Panc1 (cell line): ENCODE data around the gene KDM2B.

Experiments
- POLR2AphosphoS5 ChIP-seq: IDR thresholded peaks from 2 replicates; pipeline ENCODE4 v1.6.1; 2012; ENCODE audit warnings: mild to moderate bottlenecking, low read depth, low read length, moderate library complexity
- TCF7L2 ChIP-seq: IDR thresholded peaks from 2 replicates; pipeline ENCODE4 v1.6.1; 2011; ENCODE audit warnings: mild to moderate bottlenecking, low read depth, low read length, inconsistent platforms
- TF ChIP-seq, protein P1 (sequence below): fragments of 450-650 bp; IDR thresholded peaks from 2 replicates; pipeline ENCODE4 v1.5.1; 2017; ENCODE audit warnings: mild to moderate bottlenecking
- TF ChIP-seq, protein P2 (sequence below), 2 experiments: IDR thresholded peaks; 2 replicates each; pipeline ENCODE4 v1.6.1; 2011 to 2012; ENCODE audit warnings: low read depth in 2 of 2, control low read depth in 1 of 2, low read length in 1 of 2, mild to moderate bottlenecking in 1 of 2, moderate library complexity in 1 of 2; ENCODE audit not compliant: insufficient read depth in 1 of 2

DNA sequence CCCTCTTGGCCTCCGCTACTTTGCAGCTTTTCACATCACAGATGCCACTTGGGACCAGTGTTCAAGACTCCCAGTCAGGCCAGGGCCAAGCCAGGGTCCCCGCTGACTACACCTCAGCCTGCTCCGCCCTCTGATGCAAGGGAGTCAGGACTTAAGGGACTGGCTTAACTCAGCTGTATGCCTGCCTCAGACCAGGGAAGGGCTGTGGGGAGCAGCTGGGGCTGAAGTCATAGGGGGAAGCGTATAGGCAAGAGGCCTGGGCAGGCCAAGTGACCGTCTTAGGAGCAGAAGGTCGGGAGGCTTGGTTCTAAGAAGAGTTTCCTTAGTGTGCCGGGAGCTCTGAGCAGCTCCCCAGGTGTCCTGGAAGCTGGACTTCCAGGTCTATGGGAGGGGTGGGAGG is 21.9 kb downstream of the KDM2B start:
- TF ChIP-seq, protein P1, sequence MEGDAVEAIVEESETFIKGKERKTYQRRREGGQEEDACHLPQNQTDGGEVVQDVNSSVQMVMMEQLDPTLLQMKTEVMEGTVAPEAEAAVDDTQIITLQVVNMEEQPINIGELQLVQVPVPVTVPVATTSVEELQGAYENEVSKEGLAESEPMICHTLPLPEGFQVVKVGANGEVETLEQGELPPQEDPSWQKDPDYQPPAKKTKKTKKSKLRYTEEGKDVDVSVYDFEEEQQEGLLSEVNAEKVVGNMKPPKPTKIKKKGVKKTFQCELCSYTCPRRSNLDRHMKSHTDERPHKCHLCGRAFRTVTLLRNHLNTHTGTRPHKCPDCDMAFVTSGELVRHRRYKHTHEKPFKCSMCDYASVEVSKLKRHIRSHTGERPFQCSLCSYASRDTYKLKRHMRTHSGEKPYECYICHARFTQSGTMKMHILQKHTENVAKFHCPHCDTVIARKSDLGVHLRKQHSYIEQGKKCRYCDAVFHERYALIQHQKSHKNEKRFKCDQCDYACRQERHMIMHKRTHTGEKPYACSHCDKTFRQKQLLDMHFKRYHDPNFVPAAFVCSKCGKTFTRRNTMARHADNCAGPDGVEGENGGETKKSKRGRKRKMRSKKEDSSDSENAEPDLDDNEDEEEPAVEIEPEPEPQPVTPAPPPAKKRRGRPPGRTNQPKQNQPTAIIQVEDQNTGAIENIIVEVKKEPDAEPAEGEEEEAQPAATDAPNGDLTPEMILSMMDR = no peak
- TF ChIP-seq TCF7L2 = no peak
- TF ChIP-seq POLR2AphosphoS5 = no peak
- TF ChIP-seq, protein P2, sequence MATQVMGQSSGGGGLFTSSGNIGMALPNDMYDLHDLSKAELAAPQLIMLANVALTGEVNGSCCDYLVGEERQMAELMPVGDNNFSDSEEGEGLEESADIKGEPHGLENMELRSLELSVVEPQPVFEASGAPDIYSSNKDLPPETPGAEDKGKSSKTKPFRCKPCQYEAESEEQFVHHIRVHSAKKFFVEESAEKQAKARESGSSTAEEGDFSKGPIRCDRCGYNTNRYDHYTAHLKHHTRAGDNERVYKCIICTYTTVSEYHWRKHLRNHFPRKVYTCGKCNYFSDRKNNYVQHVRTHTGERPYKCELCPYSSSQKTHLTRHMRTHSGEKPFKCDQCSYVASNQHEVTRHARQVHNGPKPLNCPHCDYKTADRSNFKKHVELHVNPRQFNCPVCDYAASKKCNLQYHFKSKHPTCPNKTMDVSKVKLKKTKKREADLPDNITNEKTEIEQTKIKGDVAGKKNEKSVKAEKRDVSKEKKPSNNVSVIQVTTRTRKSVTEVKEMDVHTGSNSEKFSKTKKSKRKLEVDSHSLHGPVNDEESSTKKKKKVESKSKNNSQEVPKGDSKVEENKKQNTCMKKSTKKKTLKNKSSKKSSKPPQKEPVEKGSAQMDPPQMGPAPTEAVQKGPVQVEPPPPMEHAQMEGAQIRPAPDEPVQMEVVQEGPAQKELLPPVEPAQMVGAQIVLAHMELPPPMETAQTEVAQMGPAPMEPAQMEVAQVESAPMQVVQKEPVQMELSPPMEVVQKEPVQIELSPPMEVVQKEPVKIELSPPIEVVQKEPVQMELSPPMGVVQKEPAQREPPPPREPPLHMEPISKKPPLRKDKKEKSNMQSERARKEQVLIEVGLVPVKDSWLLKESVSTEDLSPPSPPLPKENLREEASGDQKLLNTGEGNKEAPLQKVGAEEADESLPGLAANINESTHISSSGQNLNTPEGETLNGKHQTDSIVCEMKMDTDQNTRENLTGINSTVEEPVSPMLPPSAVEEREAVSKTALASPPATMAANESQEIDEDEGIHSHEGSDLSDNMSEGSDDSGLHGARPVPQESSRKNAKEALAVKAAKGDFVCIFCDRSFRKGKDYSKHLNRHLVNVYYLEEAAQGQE (IDR thresholded peaks at IDR 0.05; ENCODE audit: insufficient read depth in 1 of 2, low read depth in 2 of 2, low read length in 1 of 2) = no peak
